A549 (cell line): ENCODE results near the gene SOX10. TPM values are rescaled to one million over a fixed set of nuclear protein-coding genes. Genes with fewer than 3 reads are reported as not detected.

Experiments used
- ATAC-seq, 2 experiments: fragments of 200-7000 bp in 1 of 2; fragments of >200 bp in 1 of 2; cut with Nextera tagmentation in 1 of 2; cut with Tn5 transposase in 1 of 2; 3 replicates each; pipeline versions ENCODE4 v1.8.0 to v1.9.1; 2018 to 2020; ENCODE audit warnings: mild to moderate bottlenecking in 1 of 2, moderate library complexity in 1 of 2
- CTCF ChIA-PET: fragments of 300-600 bp; sonication (Branson Sonifier 250); formaldehyde crosslinking; extraction: SDS; loops from one replicate; lab custom pipeline; 2021; ENCODE audit warnings: antibody characterized with exemption, inconsistent platforms; lab: Yijun Ruan, JAX
- POLR2A ChIA-PET: fragments of 350-600 bp; formaldehyde crosslinking; extraction: SDS; loops from one replicate; lab custom pipeline; 2021; ENCODE audit warnings: antibody characterized with exemption, inconsistent platforms; lab: Yijun Ruan, JAX
- DNase-seq, 2 experiments: peaks; one replicate each; pipeline versions ENCODE4 v3.0.0 to v3.0.0-alpha.2; 2011 to 2016; ENCODE audit warnings: low read depth in 1 of 2, low spot score in 1 of 2
- FAIRE-seq: peaks from 2 replicates; lab custom pipeline; 2011; peaks lifted over from hg19 to GRCh38; lab: Jason Lieb, UNC
- H3K27ac ChIP-seq, 2 experiments: fragments of >200 bp; sonication (Bioruptor Twin); formaldehyde crosslinking; 3 replicates each; pipeline ENCODE4 v1.5.1; 2016 to 2017
- H3K4me1 ChIP-seq: fragments of >200 bp; sonication (Bioruptor Twin); formaldehyde crosslinking; 3 replicates; pipeline ENCODE4 v1.6.1; 2016
- H3K4me2 ChIP-seq: fragments of >200 bp; sonication (Bioruptor Twin); formaldehyde crosslinking; 3 replicates; pipeline ENCODE4 v1.6.1; 2016
- H3K4me3 ChIP-seq: fragments of >200 bp; sonication (Bioruptor Twin); formaldehyde crosslinking; 3 replicates; pipeline ENCODE4 v1.5.1; 2016
- H3K9me3 ChIP-seq: fragments of >200 bp; sonication (Bioruptor Twin); formaldehyde crosslinking; 3 replicates; pipeline ENCODE4 v1.6.1; 2016
- CHD2 ChIP-seq: fragments of 150-350 bp; IDR thresholded peaks from 2 replicates; pipeline ENCODE4 v1.6.1; 2014; ENCODE audit warnings: low read length; ENCODE audit not compliant: partially characterized antibody
- FOSB ChIP-seq: fragments of 250-450 bp; sonication (Bioruptor Pico); IDR thresholded peaks from 2 replicates; pipeline ENCODE4 v1.5.0; 2020; ENCODE audit warnings: mild to moderate bottlenecking, moderate library complexity
- FOSL2 ChIP-seq, 2 experiments: fragments of 450-650 bp in 1 of 2; fragments of >200 bp in 1 of 2; sonication (Bioruptor Twin) in 1 of 2; formaldehyde crosslinking; IDR thresholded peaks; 2 replicates each; pipeline versions ENCODE4 v1.5.0 to v1.6.1; 2016 to 2020; ENCODE audit warnings: mild to moderate bottlenecking in 1 of 2, moderate library complexity in 1 of 2
- GATA3 ChIP-seq: IDR thresholded peaks from 2 replicates; pipeline ENCODE4 v1.6.1; 2012; ENCODE audit warnings: borderline replicate concordance
- HDAC2 ChIP-seq: fragments of 200-600 bp; sonication (generic); IDR thresholded peaks from 2 replicates; pipeline ENCODE4 v1.6.1; 2016
- HEYL ChIP-seq: fragments of 250-450 bp; sonication (Bioruptor Pico); IDR thresholded peaks from 2 replicates; pipeline ENCODE4 v1.8.0; 2021; ENCODE audit warnings: mild to moderate bottlenecking, moderate library complexity
- JUNB ChIP-seq: fragments of >200 bp; sonication (Bioruptor Twin); formaldehyde crosslinking; IDR thresholded peaks from 2 replicates; pipeline ENCODE4 v1.6.1; 2016
- MAFK ChIP-seq: fragments of 450-650 bp; IDR thresholded peaks from 2 replicates; pipeline ENCODE4 v1.6.1; 2014; ENCODE audit not compliant: partially characterized antibody
- MYC ChIP-seq: IDR thresholded peaks from 2 replicates; pipeline ENCODE4 v1.6.1; 2012; ENCODE audit warnings: mild to moderate bottlenecking, inconsistent platforms, low read length, improper control_type of control experiment, borderline replicate concordance
- RAD21 ChIP-seq, 2 experiments: fragments of >200 bp in 1 of 2; sonication (Bioruptor Twin) in 1 of 2; formaldehyde crosslinking in 1 of 2; IDR thresholded peaks in 1 of 2; conservative IDR thresholded peaks in 1 of 2; 2 replicates in 1 of 2; 3 replicates in 1 of 2; pipeline ENCODE4 v1.6.1; 2012 to 2018; ENCODE audit warnings: inconsistent platforms in 1 of 2
- RCOR1 ChIP-seq: fragments of 150-350 bp; IDR thresholded peaks from 2 replicates; pipeline ENCODE4 v1.6.1; 2014; ENCODE audit warnings: antibody characterized with exemption, low read length, low read depth
- ZFP36 ChIP-seq: fragments of 450-650 bp; IDR thresholded peaks from 2 replicates; pipeline ENCODE4 v1.6.1; 2014; ENCODE audit warnings: borderline replicate concordance; ENCODE audit not compliant: partially characterized antibody
- ZNF302 ChIP-seq: fragments of 250-450 bp; sonication (Bioruptor Pico); IDR thresholded peaks from 2 replicates; pipeline ENCODE4 v1.9.0; 2021; ENCODE audit warnings: inconsistent platforms, mild to moderate bottlenecking, moderate library complexity
- WGBS: methylation state at CpG from one replicate; pipeline ENCODE4 v1.1.6; 2017; ENCODE audit errors: missing lambda C conversion rate; 5-methylcytosine and 5-hydroxymethylcytosine counted together
- polyA plus RNA-seq, 4 experiments: library from polyadenylated mRNA; depleted of rRNA in 3 of 4; stranded (reverse); fragments of >200 nt; fragmentation: RNase III in 1 of 4; extraction: RNeasy Plus Mini Kit Qiagen cat#74134 plus additional on column Dnase treatment in 1 of 4; gene quantifications; 2 replicates in 3 of 4; 3 replicates in 1 of 4; pipeline ENCODE4 v1.2.3, GENCODE V29; 2011 to 2017
- TF ChIP-seq, protein P1 (sequence below): fragments of 200-600 bp; sonication (generic); IDR thresholded peaks from 2 replicates; pipeline ENCODE4 v1.6.1; 2016; ENCODE audit warnings: antibody characterized with exemption, mild to moderate bottlenecking, moderate library complexity
- TF ChIP-seq, protein P2 (sequence below): IDR thresholded peaks from 2 replicates; pipeline ENCODE4 v1.6.1; 2012; ENCODE audit warnings: low read depth, borderline replicate concordance
- TF ChIP-seq, protein P3 (sequence below): fragments of 150-350 bp; IDR thresholded peaks from 2 replicates; pipeline ENCODE4 v1.6.1; 2014; ENCODE audit warnings: low read depth, mild to moderate bottlenecking, low read length
- TF ChIP-seq, protein P4 (sequence below): fragments of >200 bp; sonication (Bioruptor Twin); formaldehyde crosslinking; IDR thresholded peaks from 2 replicates; pipeline ENCODE4 v1.6.1; 2016
- TF ChIP-seq, protein P5 (sequence below): IDR thresholded peaks from 2 replicates; pipeline ENCODE4 v1.6.1; 2012

Gene SOX10
- polyA plus RNA-seq, 2 of the 4 experiments (the other 2 are of a cell fraction) = not detected

DNA sequence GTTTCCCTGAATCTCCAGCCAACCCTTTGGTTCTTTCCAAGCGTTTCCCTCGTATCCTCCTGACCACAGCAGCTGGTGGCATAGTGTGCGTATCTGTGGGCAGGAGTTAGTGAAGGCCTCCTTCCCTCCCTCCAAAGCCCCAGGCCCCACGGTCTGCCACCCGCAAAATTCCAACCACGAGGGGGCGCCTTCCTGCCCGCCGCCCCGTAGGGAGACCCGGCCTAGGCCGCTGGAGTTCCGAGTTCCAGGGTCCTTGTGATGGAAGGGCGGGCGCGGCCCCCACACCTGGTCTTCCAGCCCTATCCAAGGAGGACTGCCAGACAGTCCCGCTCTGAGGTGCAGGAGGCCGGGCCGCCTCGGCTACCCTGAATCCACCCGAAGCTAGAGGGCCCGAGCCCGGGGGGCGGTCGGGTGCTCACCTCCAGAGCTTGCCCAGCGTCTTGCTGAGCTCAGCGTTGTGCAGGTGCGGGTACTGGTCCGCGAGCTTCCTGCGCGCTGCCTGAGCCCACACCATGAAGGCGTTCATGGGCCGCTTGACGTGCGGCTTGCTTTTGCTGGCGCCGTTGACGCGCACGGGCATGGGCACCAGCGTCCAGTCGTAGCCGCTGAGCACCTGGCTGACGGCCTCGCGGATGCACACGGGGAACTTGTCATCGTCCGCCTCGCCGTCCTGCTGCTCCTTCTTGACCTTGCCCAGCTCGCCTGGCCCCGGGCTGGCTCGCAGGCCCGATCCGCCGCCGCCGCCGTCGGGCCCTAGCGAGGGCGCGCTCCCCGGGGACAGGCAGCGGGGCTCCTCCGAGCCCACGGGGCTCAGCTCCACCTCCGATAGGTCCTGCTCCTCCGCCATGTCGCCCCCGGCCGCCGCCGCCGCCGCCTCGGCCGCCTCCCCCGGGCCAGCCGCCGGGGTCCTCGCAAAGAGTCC, 1.2 kb downstream of the SOX10 start:
- H3K27ac ChIP-seq = no peak overlapping the region
- H3K4me3 ChIP-seq = no peak overlapping the region
- no peak overlapping the region for H3K4me2 ChIP-seq
- TF ChIP-seq MYC = no peak
- no peak for TF ChIP-seq HDAC2
- no peak for TF ChIP-seq GATA3
- TF ChIP-seq RAD21 (conservative IDR thresholded peaks at IDR 0.05 in 1 of 2, IDR thresholded peaks at IDR 0.05 in 1 of 2) = no peak
- no peak for TF ChIP-seq JUNB
- TF ChIP-seq ZNF302 (CRISPR knock-in tag) = no peak
- TF ChIP-seq, protein P1, sequence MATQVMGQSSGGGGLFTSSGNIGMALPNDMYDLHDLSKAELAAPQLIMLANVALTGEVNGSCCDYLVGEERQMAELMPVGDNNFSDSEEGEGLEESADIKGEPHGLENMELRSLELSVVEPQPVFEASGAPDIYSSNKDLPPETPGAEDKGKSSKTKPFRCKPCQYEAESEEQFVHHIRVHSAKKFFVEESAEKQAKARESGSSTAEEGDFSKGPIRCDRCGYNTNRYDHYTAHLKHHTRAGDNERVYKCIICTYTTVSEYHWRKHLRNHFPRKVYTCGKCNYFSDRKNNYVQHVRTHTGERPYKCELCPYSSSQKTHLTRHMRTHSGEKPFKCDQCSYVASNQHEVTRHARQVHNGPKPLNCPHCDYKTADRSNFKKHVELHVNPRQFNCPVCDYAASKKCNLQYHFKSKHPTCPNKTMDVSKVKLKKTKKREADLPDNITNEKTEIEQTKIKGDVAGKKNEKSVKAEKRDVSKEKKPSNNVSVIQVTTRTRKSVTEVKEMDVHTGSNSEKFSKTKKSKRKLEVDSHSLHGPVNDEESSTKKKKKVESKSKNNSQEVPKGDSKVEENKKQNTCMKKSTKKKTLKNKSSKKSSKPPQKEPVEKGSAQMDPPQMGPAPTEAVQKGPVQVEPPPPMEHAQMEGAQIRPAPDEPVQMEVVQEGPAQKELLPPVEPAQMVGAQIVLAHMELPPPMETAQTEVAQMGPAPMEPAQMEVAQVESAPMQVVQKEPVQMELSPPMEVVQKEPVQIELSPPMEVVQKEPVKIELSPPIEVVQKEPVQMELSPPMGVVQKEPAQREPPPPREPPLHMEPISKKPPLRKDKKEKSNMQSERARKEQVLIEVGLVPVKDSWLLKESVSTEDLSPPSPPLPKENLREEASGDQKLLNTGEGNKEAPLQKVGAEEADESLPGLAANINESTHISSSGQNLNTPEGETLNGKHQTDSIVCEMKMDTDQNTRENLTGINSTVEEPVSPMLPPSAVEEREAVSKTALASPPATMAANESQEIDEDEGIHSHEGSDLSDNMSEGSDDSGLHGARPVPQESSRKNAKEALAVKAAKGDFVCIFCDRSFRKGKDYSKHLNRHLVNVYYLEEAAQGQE = no peak
- TF ChIP-seq FOSB (CRISPR knock-in tag) = no peak
- FAIRE-seq (no peak), DNase-seq (no peak), ATAC-seq (no peak)
- ChIA-PET CTCF (interaction anchor here (0.5 to 1.1 kb wide), 2 partner anchors 11 to 18 kb away, joined by 3 to 4 read pairs; no protein-coding TSS in a partner anchor), POLR2A (no interaction called here)
- H3K9me3 ChIP-seq = no peaks in the 10 kb centered on the region
- WGBS = 95% methylated on average over 33 of the region's 84 CpGs
- H3K4me1 ChIP-seq = no peaks in the 10 kb centered on the region

DNA sequence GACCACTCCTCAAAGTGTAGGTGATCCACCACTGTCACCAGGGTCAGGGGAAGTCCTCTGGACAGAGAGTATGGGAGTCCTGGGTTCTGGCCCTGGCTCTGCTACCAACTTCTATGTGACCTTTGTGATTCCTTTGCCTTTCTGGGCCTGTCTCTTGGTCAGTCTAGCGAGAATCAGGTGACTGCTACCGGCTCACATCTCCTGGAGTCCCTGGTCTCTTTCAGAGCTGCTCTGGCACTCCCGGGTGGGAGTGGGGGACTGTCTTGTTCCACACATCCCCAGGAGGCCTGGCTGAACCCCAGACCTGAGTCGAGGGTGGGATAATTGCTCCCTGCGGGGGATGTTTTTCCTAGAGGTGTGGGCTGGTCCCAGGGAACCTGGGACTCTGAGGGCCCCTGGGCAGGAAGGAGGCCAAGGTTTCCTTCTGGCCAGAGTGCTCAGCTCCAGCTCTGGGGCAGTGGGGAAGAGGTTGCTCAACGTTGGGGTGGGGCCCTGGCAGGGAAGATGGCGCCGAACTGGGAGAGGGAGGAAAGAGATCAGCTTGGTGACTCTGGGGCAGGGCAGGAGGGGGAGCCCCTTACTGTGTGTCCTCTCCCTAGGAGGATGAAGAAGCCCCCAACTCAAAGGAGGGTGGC, 2.1 kb downstream of the SOX10 start:
- ChIA-PET CTCF (interaction anchor here (0.5 to 1.1 kb wide), 2 partner anchors 12 to 18 kb away, joined by 3 read pairs; no protein-coding TSS in a partner anchor), POLR2A (no interaction called here)
- no peak for DNase-seq
- FAIRE-seq = no peak
- no peak for TF ChIP-seq HDAC2
- H3K4me2 ChIP-seq = no peak overlapping the region
- no peaks in the 10 kb centered on the region for H3K4me1 ChIP-seq
- no peaks in the 10 kb centered on the region for H3K9me3 ChIP-seq
- H3K27ac ChIP-seq = no peak overlapping the region
- WGBS = 81% methylated on average over 5 of the region's 8 CpGs
- ATAC-seq = no peak; a peak in 1 of 6 replicates
- H3K4me3 ChIP-seq = no peak overlapping the region

DNA sequence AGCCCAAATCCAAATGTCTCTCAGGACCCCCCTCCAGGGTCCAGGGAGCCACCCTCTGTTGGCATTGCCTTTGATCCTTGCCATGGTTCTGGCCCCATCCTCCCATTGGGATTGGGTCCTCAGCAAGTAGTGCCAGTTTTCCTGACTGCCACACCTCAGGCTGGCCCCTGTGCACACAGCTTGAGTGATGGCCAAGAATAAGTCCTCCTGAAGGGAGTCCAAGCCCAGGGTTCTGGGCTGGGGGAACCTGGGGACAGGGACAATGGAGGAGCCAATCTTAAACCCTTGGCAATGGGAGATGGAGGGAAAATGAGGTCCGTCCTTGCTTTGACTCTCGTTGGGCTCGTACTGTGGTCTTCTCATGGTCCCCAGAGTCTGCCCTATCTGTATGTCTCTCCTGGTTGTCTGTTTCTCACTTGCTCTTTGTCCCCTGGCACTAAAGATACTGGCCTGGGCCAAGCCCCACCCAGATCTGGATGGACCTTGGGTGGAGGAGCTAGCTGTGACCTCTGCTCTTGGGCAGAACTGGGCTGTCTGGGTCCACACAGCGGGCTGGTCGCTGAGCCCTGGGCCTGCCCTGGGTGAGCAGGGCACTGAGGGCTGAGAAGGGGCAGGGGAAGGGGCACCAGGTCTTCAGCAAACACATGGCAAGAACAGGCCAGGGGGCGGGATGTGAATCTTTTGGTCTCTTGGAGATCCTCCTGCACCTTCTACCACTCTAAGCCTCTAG, 2.9 kb downstream of the SOX10 start:
- no peaks in the 10 kb centered on the region for H3K9me3 ChIP-seq
- DNase-seq (no peak), FAIRE-seq (no peak), ATAC-seq (no peak)
- no peak overlapping the region for H3K4me3 ChIP-seq
- ChIA-PET CTCF (interaction anchor here (1.1 to 1.6 kb wide), 2 partner anchors 17 to 47 kb away, joined by 3 read pairs; no protein-coding TSS in a partner anchor), POLR2A (no interaction called here)
- WGBS = 85% methylated on average over 6 of the region's 6 CpGs
- H3K4me2 ChIP-seq = no peak overlapping the region
- H3K27ac ChIP-seq = no peak overlapping the region
- H3K4me1 ChIP-seq = no peaks in the 10 kb centered on the region
- TF ChIP-seq HEYL (CRISPR knock-in tag) (no peak), MAFK (no peak), RCOR1 (no peak), CHD2 (no peak), JUNB (no peak), FOSL2 (IDR thresholded peaks at IDR 0.05) (no peak), FOSL2 (CRISPR knock-in tag; IDR thresholded peaks at IDR 0.05) (no peak), ZFP36 (no peak)
- TF ChIP-seq, protein P2, sequence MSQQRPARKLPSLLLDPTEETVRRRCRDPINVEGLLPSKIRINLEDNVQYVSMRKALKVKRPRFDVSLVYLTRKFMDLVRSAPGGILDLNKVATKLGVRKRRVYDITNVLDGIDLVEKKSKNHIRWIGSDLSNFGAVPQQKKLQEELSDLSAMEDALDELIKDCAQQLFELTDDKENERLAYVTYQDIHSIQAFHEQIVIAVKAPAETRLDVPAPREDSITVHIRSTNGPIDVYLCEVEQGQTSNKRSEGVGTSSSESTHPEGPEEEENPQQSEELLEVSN = no peak
- TF ChIP-seq, protein P3, sequence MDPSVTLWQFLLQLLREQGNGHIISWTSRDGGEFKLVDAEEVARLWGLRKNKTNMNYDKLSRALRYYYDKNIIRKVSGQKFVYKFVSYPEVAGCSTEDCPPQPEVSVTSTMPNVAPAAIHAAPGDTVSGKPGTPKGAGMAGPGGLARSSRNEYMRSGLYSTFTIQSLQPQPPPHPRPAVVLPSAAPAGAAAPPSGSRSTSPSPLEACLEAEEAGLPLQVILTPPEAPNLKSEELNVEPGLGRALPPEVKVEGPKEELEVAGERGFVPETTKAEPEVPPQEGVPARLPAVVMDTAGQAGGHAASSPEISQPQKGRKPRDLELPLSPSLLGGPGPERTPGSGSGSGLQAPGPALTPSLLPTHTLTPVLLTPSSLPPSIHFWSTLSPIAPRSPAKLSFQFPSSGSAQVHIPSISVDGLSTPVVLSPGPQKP = no peak
- TF ChIP-seq, protein P4, sequence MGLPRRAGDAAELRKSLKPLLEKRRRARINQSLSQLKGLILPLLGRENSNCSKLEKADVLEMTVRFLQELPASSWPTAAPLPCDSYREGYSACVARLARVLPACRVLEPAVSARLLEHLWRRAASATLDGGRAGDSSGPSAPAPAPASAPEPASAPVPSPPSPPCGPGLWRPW = no peak
- TF ChIP-seq, protein P5, sequence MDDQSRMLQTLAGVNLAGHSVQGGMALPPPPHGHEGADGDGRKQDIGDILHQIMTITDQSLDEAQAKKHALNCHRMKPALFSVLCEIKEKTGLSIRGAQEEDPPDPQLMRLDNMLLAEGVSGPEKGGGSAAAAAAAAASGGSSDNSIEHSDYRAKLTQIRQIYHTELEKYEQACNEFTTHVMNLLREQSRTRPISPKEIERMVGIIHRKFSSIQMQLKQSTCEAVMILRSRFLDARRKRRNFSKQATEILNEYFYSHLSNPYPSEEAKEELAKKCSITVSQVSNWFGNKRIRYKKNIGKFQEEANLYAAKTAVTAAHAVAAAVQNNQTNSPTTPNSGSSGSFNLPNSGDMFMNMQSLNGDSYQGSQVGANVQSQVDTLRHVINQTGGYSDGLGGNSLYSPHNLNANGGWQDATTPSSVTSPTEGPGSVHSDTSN = no peak
